CD14-positive monocyte (primary cell): ENCODE results near the gene PLA2G4F. TPM values are rescaled to one million over a fixed set of nuclear protein-coding genes. Genes with fewer than 3 reads are reported as not detected.

Experiments
- DNase-seq, 3 donors: peaks; one replicate each; pipeline ENCODE4 v3.0.0-alpha.2; 2011 to 2022
- H2AFZ ChIP-seq: 2 replicates; pipeline ENCODE4 v1.6.0; 2012; ENCODE audit warnings: mild to moderate bottlenecking, low read depth, low read length, inconsistent platforms; ENCODE audit not compliant: insufficient read depth, poor library complexity, severe bottlenecking
- H3K27ac ChIP-seq, 2 donors: 1 replicate in 1 of 2; 2 replicates in 1 of 2; pipeline ENCODE4 v1.5.1; 2012 to 2013; ENCODE audit warnings: low read length in 2 of 2, control low read depth in 1 of 2, inconsistent platforms in 1 of 2, low read depth in 1 of 2, mild to moderate bottlenecking in 1 of 2
- H3K27me3 ChIP-seq, 2 donors: one replicate each; pipeline versions ENCODE4 v1.6.0 to v1.6.1; 2011 to 2013; ENCODE audit warnings: low read length in 2 of 2; ENCODE audit not compliant: control insufficient read depth in 2 of 2, insufficient read depth in 2 of 2
- H3K36me3 ChIP-seq, 2 donors: replicated peaks in 1 of 2; 1 replicate in 1 of 2; 2 replicates in 1 of 2; pipeline versions ENCODE4 v1.5.1 to v1.6.1; 2012 to 2013; ENCODE audit warnings: low read length in 2 of 2, control low read depth in 1 of 2, inconsistent platforms in 1 of 2, mild to moderate bottlenecking in 1 of 2; ENCODE audit not compliant: insufficient read depth in 2 of 2, control insufficient read depth in 1 of 2
- H3K4me1 ChIP-seq, 2 donors: 1 replicate in 1 of 2; 2 replicates in 1 of 2; pipeline versions ENCODE4 v1.5.1 to v1.6.1; 2012 to 2013; ENCODE audit warnings: low read length in 2 of 2, control low read depth in 1 of 2, inconsistent platforms in 1 of 2, mild to moderate bottlenecking in 1 of 2, moderate library complexity in 1 of 2; ENCODE audit not compliant: insufficient read depth in 2 of 2, control insufficient read depth in 1 of 2
- H3K4me2 ChIP-seq: replicated peaks from 2 replicates; pipeline ENCODE3; 2012; ENCODE audit warnings: low read length, moderate library complexity, mild to moderate bottlenecking; ENCODE audit not compliant: poor library complexity, severe bottlenecking; ENCODE audit errors: extremely low read depth
- H3K4me3 ChIP-seq, 3 experiments: fragments of 200-600 bp in 1 of 3; sonication (generic) in 1 of 3; replicated peaks in 1 of 3; 1 replicate in 2 of 3; 2 replicates in 1 of 3; pipeline ENCODE4 v1.5.1; 2011 to 2013; ENCODE audit warnings: low read length in 3 of 3, mild to moderate bottlenecking in 3 of 3, control low read depth in 2 of 3, low read depth in 2 of 3, inconsistent platforms in 1 of 3, moderate library complexity in 1 of 3
- H3K79me2 ChIP-seq: 2 replicates; pipeline ENCODE4 v1.6.0; 2012; ENCODE audit warnings: mild to moderate bottlenecking, control low read depth, inconsistent platforms, low read length, moderate library complexity; ENCODE audit not compliant: insufficient read depth
- H3K9ac ChIP-seq: 2 replicates; pipeline ENCODE4 v1.6.0; 2017; ENCODE audit warnings: low read length, mild to moderate bottlenecking; ENCODE audit not compliant: insufficient read depth, poor library complexity, severe bottlenecking
- H3K9me3 ChIP-seq, 2 donors: replicated peaks in 1 of 2; 1 replicate in 1 of 2; 2 replicates in 1 of 2; pipeline versions ENCODE4 v1.5.1 to v1.6.1; 2012 to 2013; ENCODE audit warnings: low read length in 2 of 2, control low read depth in 1 of 2; ENCODE audit not compliant: control insufficient read depth in 1 of 2, insufficient read depth in 1 of 2
- H4K20me1 ChIP-seq: 2 replicates; pipeline ENCODE4 v1.6.0; 2012; ENCODE audit warnings: mild to moderate bottlenecking, low read length, control low read depth, moderate library complexity; ENCODE audit not compliant: insufficient read depth
- H3K27ac Mint-ChIP-seq, 7 donors: one replicate each; pipeline ENCODE4 v1.8.0; 2020; ENCODE audit warnings: mild to moderate bottlenecking in 7 of 7, mixed read lengths in 7 of 7, moderate library complexity in 6 of 7, inconsistent platforms in 2 of 7
- H3K27me3 Mint-ChIP-seq, 3 donors: one replicate each; pipeline ENCODE4 v1.8.0; 2021 to 2022; ENCODE audit warnings: low read depth in 3 of 3, mild to moderate bottlenecking in 3 of 3, mixed read lengths in 3 of 3, moderate library complexity in 3 of 3, inconsistent platforms in 1 of 3
- H3K36me3 Mint-ChIP-seq, 2 donors: one replicate each; pipeline ENCODE4 v1.8.0; 2020; ENCODE audit warnings: mixed read lengths in 2 of 2, inconsistent platforms in 1 of 2, mild to moderate bottlenecking in 1 of 2
- H3K4me1 Mint-ChIP-seq: one replicate; pipeline ENCODE4 v1.8.0; 2020; ENCODE audit warnings: mild to moderate bottlenecking, mixed read lengths
- H3K4me3 Mint-ChIP-seq, 2 donors: one replicate each; pipeline ENCODE4 v1.8.0; 2020; ENCODE audit warnings: mild to moderate bottlenecking in 2 of 2, mixed read lengths in 2 of 2, moderate library complexity in 1 of 2
- H3K9me3 Mint-ChIP-seq, 7 donors: one replicate each; pipeline ENCODE4 v1.8.0; 2020 to 2022; ENCODE audit warnings: mixed read lengths in 7 of 7, mild to moderate bottlenecking in 6 of 7, moderate library complexity in 6 of 7, inconsistent platforms in 2 of 7
- CTCF ChIP-seq: fragments of 200-600 bp; IDR thresholded peaks from one replicate; pipeline ENCODE4 v1.8.0; 2022; ENCODE audit warnings: antibody characterized with exemption, mild to moderate bottlenecking
- WGBS: methylation state at CpG from one replicate; pipeline ENCODE4 v1.1.5; 2013; ENCODE audit warnings: missing lambda C conversion rate; ENCODE audit not compliant: insufficient coverage; 5-methylcytosine and 5-hydroxymethylcytosine counted together
- intact Hi-C, 2 donors: fragments of 100-400 bp; cut with micrococcal nuclease; formaldehyde crosslinking; loops; one replicate each; pipeline versions ENCODE4 v1.15.0 to v1.15.1; 2023
- polyA plus RNA-seq, 3 donors: library from polyadenylated mRNA; depleted of rRNA in 1 of 3; unstranded in 2 of 3; stranded (reverse) in 1 of 3; fragments of 300-500 nt in 2 of 3; fragments of >200 nt in 1 of 3; fragmentation: Illumina TruSeq in 2 of 3; gene quantifications; 1 replicate in 2 of 3; 2 replicates in 1 of 3; pipeline ENCODE4 v1.2.3, GENCODE V29; 2012 to 2021
- small RNA-seq: library from RNA; depleted of rRNA; stranded (forward); fragments of <200 nt; gene quantifications from one replicate; pipeline ENCODE3, GENCODE V24; 2012; ENCODE audit warnings: low read depth; ENCODE audit not compliant: insufficient read length

The PLA2G4F gene
- polyA plus RNA-seq, 3 donors, result not detected

GRCh38 chr15:42089942-42090341 is 66.5 kb downstream of the PLA2G4F start:
- Mint-ChIP-seq H3K36me3 (no peaks in the 10 kb centered on the region), H3K4me1 (peaks cover 10% of the 10 kb centered on the region), H3K27ac (no peak overlapping the region), H3K9me3 (no peaks in the 10 kb centered on the region), H3K4me3 (no peak overlapping the region), H3K27me3 (peaks cover 7 to 9% (median 7%) of the 10 kb centered on the region in 3 donors)
- H4K20me1 ChIP-seq, result no peaks in the 10 kb centered on the region
- intact Hi-C loops, result loop anchor here in 1 of 2 donors (10.0 kb wide), 1 partner anchor 105 kb away; no protein-coding TSS in a partner anchor
- H3K4me1 ChIP-seq, result peaks cover 2 to 3% of the 10 kb centered on the region in 2 donors
- no peak overlapping the region for H3K4me3 ChIP-seq
- no peaks in the 10 kb centered on the region for H3K27me3 ChIP-seq
- WGBS, result 100% methylated on average over 4 of the region's 4 CpGs
- H3K27ac ChIP-seq, result no peak overlapping the region
- H3K36me3 ChIP-seq, result no peaks in the 10 kb centered on the region
- no peak for DNase-seq
- no peak overlapping the region for H3K4me2 ChIP-seq
- no peaks in the 10 kb centered on the region for H3K79me2 ChIP-seq
- TF ChIP-seq CTCF, result no peak
- H2AFZ ChIP-seq, result no peak overlapping the region
- no peak overlapping the region for H3K9ac ChIP-seq
- no peaks in the 10 kb centered on the region for H3K9me3 ChIP-seq

Small RNAs within 50 kb of the gene (small RNA-seq; reads per million reads assigned to genes)
- gene MIR627, result 5.2 reads per million, percentile 52 among the genes with 10 or more reads in this experiment

Other genes starting within 250 kb of the PLA2G4F start
- gene EHD4, start 184.1 kb downstream of the PLA2G4F start, polyA plus RNA-seq, result 10 to 100 TPM; 12.8 to 16.0 (median 14.2) TPM
- not detected for gene PLA2G4E, start 135.6 kb downstream of the PLA2G4F start, polyA plus RNA-seq
- gene PLA2G4D, start 62.1 kb downstream of the PLA2G4F start, polyA plus RNA-seq, result not detected
- gene VPS39, start 51.7 kb upstream of the PLA2G4F start, polyA plus RNA-seq, result 100 to 1,000 TPM in 1 of 3 donors, 10 to 100 TPM in 2; 16.8 to 102 (median 25.8) TPM
- gene GANC, start 116.6 kb upstream of the PLA2G4F start, polyA plus RNA-seq, result 10 to 100 TPM; 14.5 to 24.4 (median 21.1) TPM
- gene TMEM87A, start 116.8 kb upstream of the PLA2G4F start, polyA plus RNA-seq, result 10 to 100 TPM; 24.4 to 49.4 (median 39.3) TPM
- 10 to 100 TPM in 1 of 3 donors, 1 to 10 TPM in 2; 2.9 to 76.5 (median 3.6) TPM for gene CAPN3, start 202.9 kb upstream of the PLA2G4F start, polyA plus RNA-seq